ENCODE results near the gene GMEB1. TPM values are rescaled to one million over a fixed set of nuclear protein-coding genes. Genes with fewer than 3 reads are reported as not detected.
"Not testable (repeated sequence)": the region's sequence is repeated elsewhere in the genome, so short reads cannot be mapped to it uniquely, and the experiment has no call there.

Gene GMEB1
- total RNA-seq, 1 donor = 12.7 TPM

- DNase-seq (ENCODE audit: low read depth in 2 of 3, low spot score in 2 of 3) = no peak
These were observed 81.7 kb downstream of the GMEB1 start for GRCh38 chr1:28750330-28750729.

DNA sequence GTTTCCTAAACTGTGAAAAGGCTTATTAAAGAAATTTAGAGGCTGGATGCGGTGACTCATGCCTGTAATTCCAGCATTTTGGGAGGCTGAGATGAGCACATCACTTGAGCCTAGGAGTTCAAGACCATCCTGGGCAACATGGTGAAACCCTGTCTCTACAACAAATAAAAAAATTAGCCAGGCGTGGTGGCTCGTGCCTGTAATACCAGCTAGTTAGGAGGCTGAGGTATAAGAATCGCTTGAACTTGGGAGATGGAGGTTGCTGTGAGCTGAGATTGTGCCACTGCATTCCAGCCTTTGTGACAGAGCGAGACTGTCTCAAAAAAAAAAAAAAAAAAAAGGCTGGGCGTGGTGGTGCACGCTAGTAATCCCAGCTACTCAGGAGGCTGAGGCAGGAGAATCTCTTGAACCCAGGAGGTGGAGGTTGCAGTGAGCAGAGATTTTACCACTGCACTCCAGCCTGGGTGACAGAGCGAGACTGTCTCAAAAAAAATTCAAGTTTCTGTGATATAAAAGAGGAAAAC, 82.2 kb downstream of the GMEB1 start:
- not testable (repeated sequence) for DNase-seq (ENCODE audit: low read depth in 2 of 3, low spot score in 2 of 3)

GRCh38 chr1:28751315-28752060, 82.9 kb downstream of the GMEB1 start:
- DNase-seq (ENCODE audit: low read depth in 2 of 3, low spot score in 2 of 3) = no peak

- no peak for DNase-seq (ENCODE audit: low read depth in 2 of 3, low spot score in 2 of 3)
These were observed 87.1 kb downstream of the GMEB1 start for GRCh38 chr1:28755701-28756100.

DNA sequence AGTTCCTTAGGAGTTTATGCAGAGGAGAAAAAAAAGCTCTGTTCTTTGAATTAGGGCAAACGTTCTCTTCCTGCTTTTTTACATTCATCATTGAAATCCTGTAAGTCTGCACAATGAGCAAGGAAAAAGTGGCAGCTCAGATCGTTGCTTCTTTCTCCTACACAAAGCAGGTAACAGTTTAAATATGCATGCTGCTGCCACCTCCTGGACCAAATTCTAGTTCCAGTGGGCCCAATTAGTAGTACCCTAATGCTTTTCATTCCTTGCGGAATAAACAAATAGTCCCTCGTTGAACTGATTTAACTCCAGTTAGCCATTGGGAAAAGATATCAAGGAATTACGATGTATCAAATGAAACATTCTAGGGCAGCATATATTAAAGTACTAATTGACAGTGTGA, 88.3 kb downstream of the GMEB1 start:
- peak in 2 of 3 donors; percentile 24 to 26 for DNase-seq (ENCODE audit: low read depth in 2 of 3, low spot score in 2 of 3)

DNA sequence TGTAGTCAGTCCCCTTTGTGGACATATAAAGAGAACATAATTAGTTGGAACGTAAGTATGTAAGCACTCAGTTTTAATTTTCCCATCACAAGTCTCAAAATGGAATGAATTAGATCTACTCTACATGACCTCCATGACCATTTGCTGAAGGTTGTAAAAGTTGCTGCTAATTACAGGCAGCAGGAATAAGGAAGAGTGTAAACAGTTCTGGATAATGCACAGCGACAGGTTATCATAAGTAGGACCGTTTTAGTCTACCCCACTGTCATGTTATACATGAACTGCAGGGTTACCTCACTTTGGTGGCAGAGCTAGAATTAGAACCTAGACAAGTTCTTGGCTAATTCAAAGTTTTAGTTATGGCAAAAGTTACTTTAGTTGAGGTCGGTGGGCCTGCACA, 89.8 kb downstream of the GMEB1 start:
- DNase-seq (ENCODE audit: low read depth in 2 of 3, low spot score in 2 of 3) = no peak

DNA sequence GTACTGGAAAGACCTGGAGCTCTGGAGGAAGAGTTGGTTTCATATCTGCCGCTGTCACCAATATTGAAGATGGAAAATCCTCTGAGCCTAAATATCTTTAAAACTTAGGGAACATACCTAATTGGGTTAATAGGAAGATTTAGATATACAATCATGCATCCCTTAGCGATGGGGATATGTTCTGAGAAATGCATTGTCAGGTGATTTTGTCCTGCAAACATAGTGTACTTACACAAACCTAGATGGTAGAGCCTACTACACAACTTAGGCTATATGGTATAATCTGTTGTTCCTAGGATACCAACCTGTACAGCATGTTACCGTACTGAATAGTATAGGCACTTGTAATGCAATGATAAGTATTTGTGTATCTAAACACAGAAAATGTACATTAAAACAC, 90.7 kb downstream of the GMEB1 start:
- no peak for DNase-seq (ENCODE audit: low read depth in 2 of 3, low spot score in 2 of 3)

DNA sequence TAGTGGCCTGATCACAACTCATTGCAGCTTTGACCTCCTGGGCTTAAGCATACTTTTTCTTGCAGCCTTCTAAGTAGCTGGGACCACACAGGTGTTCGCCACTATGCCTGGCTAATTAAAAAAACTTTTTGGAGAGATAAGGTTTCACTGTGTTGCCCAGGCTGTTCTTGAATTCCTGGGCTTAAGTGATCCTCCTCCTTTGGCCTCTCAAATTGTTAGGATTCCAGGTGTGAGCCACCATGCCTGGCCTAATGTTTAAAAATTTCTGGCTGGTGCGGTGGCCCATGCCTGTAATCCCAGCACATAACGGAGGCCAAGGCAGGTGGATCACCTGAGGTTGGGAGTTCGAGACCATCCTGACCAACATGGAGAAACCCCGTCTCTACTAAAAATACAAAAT, 92.6 kb downstream of the GMEB1 start:
- DNase-seq (ENCODE audit: low read depth in 2 of 3, low spot score in 2 of 3) = no peak

- DNase-seq (ENCODE audit: low read depth in 2 of 3, low spot score in 2 of 3) = no peak
These were observed 98.1 kb downstream of the GMEB1 start for GRCh38 chr1:28766532-28767183.

Small RNAs within 50 kb of the gene (small RNA-seq; reads per million reads assigned to genes)
- gene RF00422 (not detected), gene RNU11 (not detected)

Other genes starting within 250 kb of the GMEB1 start
- gene RCC1, start 162.7 kb upstream of the GMEB1 start, total RNA-seq = 56.0 TPM
- 20.2 TPM for gene TRNAU1AP, start 115.7 kb upstream of the GMEB1 start, total RNA-seq
- 1.6 TPM for gene RAB42, start 76.5 kb upstream of the GMEB1 start, total RNA-seq
- 14.0 TPM for gene TAF12, start 25.7 kb upstream of the GMEB1 start, total RNA-seq
- under 0.01 TPM for gene RNU11, start 20.2 kb upstream of the GMEB1 start, total RNA-seq
- gene YTHDF2, start 68.2 kb downstream of the GMEB1 start, total RNA-seq = 69.5 TPM
- gene OPRD1, start 143.4 kb downstream of the GMEB1 start, total RNA-seq = not detected
- 63.3 TPM for gene EPB41, start 245.8 kb downstream of the GMEB1 start, total RNA-seq

All from hematopoietic multipotent progenitor cell (in vitro differentiated cells).